ENCODE results near the gene IMMP1L. TPM values are rescaled to one million over a fixed set of nuclear protein-coding genes. Genes with fewer than 3 reads are reported as not detected.

IMMP1L gene
- total RNA-seq, 2 experiments from 2014 or later = 14.3 to 18.4 TPM

DNA sequence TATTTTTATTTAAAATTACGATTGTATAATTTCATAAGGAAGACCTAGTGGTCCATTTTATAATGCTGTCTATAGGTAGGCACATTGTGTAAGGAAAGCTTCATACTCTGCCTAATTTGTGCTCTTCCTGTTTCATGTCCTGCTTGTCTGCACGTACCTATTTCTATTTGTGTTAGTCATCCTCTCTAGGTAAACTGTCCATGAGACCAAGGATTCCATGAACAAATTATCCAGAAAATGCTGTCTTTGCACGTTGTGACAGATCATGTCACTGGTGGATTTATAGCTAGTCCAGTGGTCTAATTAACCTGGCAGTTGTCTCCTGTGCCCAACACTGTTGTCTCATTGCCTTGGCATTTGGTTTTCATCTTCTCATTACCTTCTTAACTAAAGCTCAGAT lies 95.1 kb downstream of the IMMP1L start:
- Mint-ChIP-seq H3K9me3 (no peaks in the 10 kb centered on the region), H3K27me3 (no peaks in the 10 kb centered on the region), H3K4me3 (no peak overlapping the region), H3K27ac (no peak overlapping the region), H3K4me1 (no peaks in the 10 kb centered on the region), H3K36me3 (ENCODE audit: low read depth) (peaks cover 4% of the 10 kb centered on the region)
- no peak for DNase-seq
- ChIA-PET CTCF (no interaction called here), POLR2A (no interaction called here)

DNA sequence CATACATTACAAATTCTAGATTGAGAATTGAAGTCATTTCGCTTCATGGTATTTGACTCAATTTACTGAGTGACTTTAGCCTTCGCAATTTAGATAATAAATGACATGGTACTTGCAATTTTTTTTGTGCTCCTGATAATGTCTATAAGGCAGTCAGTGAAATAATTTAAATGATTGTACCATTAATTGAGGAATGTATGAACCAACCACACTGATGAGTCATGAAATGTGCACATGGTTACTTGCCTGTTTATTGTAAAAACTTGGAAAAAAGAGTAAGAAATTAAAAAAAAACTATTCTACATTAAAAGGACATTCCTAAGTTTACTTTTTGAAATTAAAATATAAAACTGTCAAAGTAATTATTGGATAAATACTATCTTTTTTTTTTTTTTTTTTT lies 96.5 kb downstream of the IMMP1L start:
- Mint-ChIP-seq H3K9me3 (no peaks in the 10 kb centered on the region), H3K4me3 (no peak overlapping the region), H3K27ac (no peak overlapping the region), H3K4me1 (peaks cover 2% of the 10 kb centered on the region), H3K36me3 (ENCODE audit: low read depth) (peaks cover 4% of the 10 kb centered on the region), H3K27me3 (no peaks in the 10 kb centered on the region)
- ChIA-PET CTCF (no interaction called here), POLR2A (no interaction called here)
- no peak for DNase-seq

DNA sequence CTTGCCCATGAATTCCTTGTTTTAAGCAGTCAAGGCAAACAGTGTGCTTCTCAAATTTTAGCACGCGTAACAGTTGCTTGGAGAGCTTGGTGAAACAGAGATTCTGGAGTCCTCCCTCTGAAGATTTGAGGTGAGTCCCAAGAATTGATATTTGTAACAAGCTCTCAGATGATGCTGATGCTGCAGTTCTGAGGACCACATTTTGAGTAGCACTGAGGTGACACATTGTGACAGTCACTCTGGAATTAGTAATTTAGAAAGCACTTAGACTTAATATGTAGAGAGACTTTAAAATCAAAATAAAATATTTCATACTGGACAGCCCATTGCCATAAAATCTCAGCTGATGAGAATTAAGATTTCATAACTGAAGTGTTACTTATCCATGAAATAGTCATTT lies 101.2 kb downstream of the IMMP1L start:
- POLR2A ChIA-PET = no interaction called here
- peaks cover 3% of the 10 kb centered on the region for H3K4me1 Mint-ChIP-seq
- H3K27me3 Mint-ChIP-seq = no peaks in the 10 kb centered on the region
- H3K9me3 Mint-ChIP-seq = no peaks in the 10 kb centered on the region
- CTCF ChIA-PET = no interaction called here
- no peak for DNase-seq
- H3K4me3 Mint-ChIP-seq = no peak overlapping the region
- H3K27ac Mint-ChIP-seq = no peak overlapping the region
- no peaks in the 10 kb centered on the region for H3K36me3 Mint-ChIP-seq (ENCODE audit: low read depth)

GRCh38 chr11:31404614-31405013 lies 104.8 kb downstream of the IMMP1L start:
- peaks cover 6% of the 10 kb centered on the region for H3K36me3 Mint-ChIP-seq (ENCODE audit: low read depth)
- H3K27ac Mint-ChIP-seq = no peak overlapping the region
- H3K9me3 Mint-ChIP-seq = no peaks in the 10 kb centered on the region
- ChIA-PET POLR2A (no interaction called here), CTCF (interaction anchor here (1.2 to 1.4 kb wide), 2 partner anchors 35 to 553 kb away, joined by 3 to 4 read pairs; partner anchors contain the start of genes DCDC1 and DNAJC24)
- H3K4me1 Mint-ChIP-seq = peaks cover 3% of the 10 kb centered on the region
- H3K4me3 Mint-ChIP-seq = no peak overlapping the region
- H3K27me3 Mint-ChIP-seq = no peaks in the 10 kb centered on the region
- no peak for DNase-seq

GRCh38 chr11:31397239-31397834 lies 112.1 kb downstream of the IMMP1L start:
- CTCF ChIA-PET = interaction anchor here (0.6 to 2.2 kb wide), 9 partner anchors 21 to 900 kb away, joined by 3 to 9 read pairs (median 3); no protein-coding TSS in a partner anchor
- no peak overlapping the region for H3K27ac Mint-ChIP-seq
- no peaks in the 10 kb centered on the region for H3K27me3 Mint-ChIP-seq
- DNase-seq = no peak
- peaks cover 6% of the 10 kb centered on the region for H3K36me3 Mint-ChIP-seq (ENCODE audit: low read depth)
- no peak overlapping the region for H3K4me3 Mint-ChIP-seq
- H3K4me1 Mint-ChIP-seq = no peaks in the 10 kb centered on the region
- H3K9me3 Mint-ChIP-seq = no peaks in the 10 kb centered on the region
- POLR2A ChIA-PET = interaction anchor here (0.5 to 1.3 kb wide), 2 partner anchors 14 to 144 kb away, joined by 3 read pairs; no protein-coding TSS in a partner anchor

- ChIA-PET CTCF (no interaction called here), POLR2A (no interaction called here)
- Mint-ChIP-seq H3K27me3 (no peaks in the 10 kb centered on the region), H3K27ac (no peak overlapping the region), H3K36me3 (ENCODE audit: low read depth) (no peaks in the 10 kb centered on the region), H3K4me3 (no peak overlapping the region), H3K9me3 (peaks cover 3% of the 10 kb centered on the region), H3K4me1 (peaks cover 2% of the 10 kb centered on the region)
- no peak for DNase-seq
Observed at GRCh38 chr11:31387379-31387778, 122.0 kb downstream of the IMMP1L start.

- no peaks in the 10 kb centered on the region for H3K27me3 Mint-ChIP-seq
- CTCF ChIA-PET = no interaction called here
- H3K36me3 Mint-ChIP-seq (ENCODE audit: low read depth) = no peaks in the 10 kb centered on the region
- DNase-seq = no peak
- H3K4me1 Mint-ChIP-seq = no peaks in the 10 kb centered on the region
- POLR2A ChIA-PET = no interaction called here
- H3K9me3 Mint-ChIP-seq = peaks cover 3% of the 10 kb centered on the region
- H3K27ac Mint-ChIP-seq = no peak overlapping the region
- no peak overlapping the region for H3K4me3 Mint-ChIP-seq
Observed at GRCh38 chr11:31383116-31383515, 126.3 kb downstream of the IMMP1L start.

Other genes starting within 250 kb of the IMMP1L start
- gene DCDC1, start 139.9 kb downstream of the IMMP1L start, total RNA-seq = not detected
- 10 to 100 TPM; 13.4 to 14.5 TPM for gene DNAJC24, start 139.8 kb downstream of the IMMP1L start, total RNA-seq
- 10 to 100 TPM; 19.0 to 19.9 TPM for gene ELP4, start 145 bp upstream of the IMMP1L start, total RNA-seq

Measured in activated CD4-positive, alpha-beta memory T cell treated with anti-CD3 and anti-CD28 coated beads, Interleukin-2, amount 10 ng/mL, durations not matched to agents 7 days and 5 days (primary cell).